ENCODE measurements around the gene ZSWIM2. TPM values are rescaled to one million over a fixed set of nuclear protein-coding genes. Genes with fewer than 3 reads are reported as not detected.
"Not testable (repeated sequence)": the region's sequence is repeated elsewhere in the genome, so short reads cannot be mapped to it uniquely, and the experiment has no call there.

Gene ZSWIM2
- total RNA-seq (2022) (not detected in 2 replicates), Bru-seq, nascent RNA (not detected), BruChase-seq, experiment 1, labeled RNA remaining after a 2-hour chase (not detected), BruChase-seq, experiment 2, labeled RNA remaining after a 6-hour chase (not detected)
- long read RNA-seq: 0 reads

GRCh38 chr2:186848873-186849578 lies at the start of gene ZSWIM2:
Gene ZSWIM2, minus strand, starts transcription at chr2:186849170. Its CDS starts 40 bp downstream, at chr2:186849130.
- no TSS peak for BruUV-seq (replicated peaks)
- no peaks in the 10 kb centered on the region for H3K4me1 Mint-ChIP-seq (ENCODE audit: low read depth, unreplicated experiment)
- H3K9me3 Mint-ChIP-seq (ENCODE audit: unreplicated experiment): no peaks in the 10 kb centered on the region
- POLR2A ChIA-PET: no interaction called here
- no peak within 1 kb of the TSS for H3K4me3 Mint-ChIP-seq (ENCODE audit: unreplicated experiment)
- H3K4me1 ChIP-seq: no peaks in the 10 kb centered on the region
- no peak for TF ChIP-seq CTCF (IDR thresholded peaks at IDR 0.05; ENCODE audit: insufficient read depth in 1 of 2, low read depth in 1 of 2, low read length in 1 of 2, severe bottlenecking in 1 of 2, unreplicated experiment in 1 of 2)
- no peak within 1 kb of the TSS for H3K27ac Mint-ChIP-seq (ENCODE audit: unreplicated experiment)
- H3K36me3 ChIP-seq (ENCODE audit: control insufficient read depth, insufficient read depth, low read length): no peaks in the 10 kb centered on the region
- intact Hi-C loops (cut with micrococcal nuclease; ENCODE audit: unreplicated experiment): no loop called here
- CTCF ChIA-PET: no interaction called here
- DNase-seq: no peak
- H3K36me3 Mint-ChIP-seq (ENCODE audit: insufficient read depth, unreplicated experiment): no peaks in the 10 kb centered on the region
- no peak within 1 kb of the TSS for H3K4me3 ChIP-seq (ENCODE audit: low read depth, low read length)
- H3K27me3 ChIP-seq (replicated peaks; ENCODE audit: control insufficient read depth, insufficient read depth, low read length): no peaks in the 10 kb centered on the region
- no peaks in the 10 kb centered on the region for H3K9me3 ChIP-seq
- no peaks in the 10 kb centered on the region for H3K27me3 Mint-ChIP-seq (ENCODE audit: insufficient read depth, unreplicated experiment)

DNA sequence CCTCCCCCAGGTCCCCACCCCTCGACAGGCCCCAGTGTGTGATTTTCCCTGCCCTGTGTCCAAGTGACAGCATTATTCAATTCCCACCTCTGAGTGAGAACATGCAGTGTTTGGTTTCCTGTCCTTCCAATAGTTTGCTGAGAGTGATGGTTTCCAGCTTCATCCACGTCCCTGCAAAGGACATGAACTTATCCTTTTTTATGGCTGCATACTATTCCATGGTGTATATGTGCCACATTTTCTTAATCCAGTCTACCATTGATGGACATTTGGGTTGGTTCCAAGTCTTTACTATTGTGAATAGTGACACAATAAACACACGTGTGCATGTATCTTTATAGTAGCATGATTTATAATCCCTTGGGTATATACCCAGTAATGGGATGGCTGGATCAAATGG lies 47.2 kb upstream of the ZSWIM2 start:
- H3K27ac Mint-ChIP-seq (ENCODE audit: unreplicated experiment); H3K9me3 ChIP-seq; CTCF ChIA-PET; H3K36me3 Mint-ChIP-seq (ENCODE audit: insufficient read depth, unreplicated experiment); H3K9me3 Mint-ChIP-seq (ENCODE audit: unreplicated experiment); DNase-seq; H3K36me3 ChIP-seq (ENCODE audit: control insufficient read depth, insufficient read depth, low read length); BruUV-seq (replicated peaks); H3K4me1 Mint-ChIP-seq (ENCODE audit: low read depth, unreplicated experiment); H3K4me3 ChIP-seq (ENCODE audit: low read depth, low read length); intact Hi-C loops (cut with micrococcal nuclease; ENCODE audit: unreplicated experiment); H3K4me3 Mint-ChIP-seq (ENCODE audit: unreplicated experiment); H3K27me3 ChIP-seq (replicated peaks; ENCODE audit: control insufficient read depth, insufficient read depth, low read length); POLR2A ChIA-PET; H3K27me3 Mint-ChIP-seq (ENCODE audit: insufficient read depth, unreplicated experiment); H3K4me1 ChIP-seq: not testable (repeated sequence)

- H3K9me3 Mint-ChIP-seq (ENCODE audit: unreplicated experiment): no peaks in the 10 kb centered on the region
- no TSS peak for BruUV-seq (replicated peaks)
- intact Hi-C loops (cut with micrococcal nuclease; ENCODE audit: unreplicated experiment): no loop called here
- H3K4me1 Mint-ChIP-seq (ENCODE audit: low read depth, unreplicated experiment): no peaks in the 10 kb centered on the region
- DNase-seq: no peak
- ChIA-PET CTCF (no interaction called here), POLR2A (no interaction called here)
- H3K27me3 Mint-ChIP-seq (ENCODE audit: insufficient read depth, unreplicated experiment): peaks cover 6% of the 10 kb centered on the region
- no peaks in the 10 kb centered on the region for H3K36me3 Mint-ChIP-seq (ENCODE audit: insufficient read depth, unreplicated experiment)
- no peak overlapping the region for H3K4me3 Mint-ChIP-seq (ENCODE audit: unreplicated experiment)
- H3K27ac Mint-ChIP-seq (ENCODE audit: unreplicated experiment): no peak overlapping the region
- H3K4me3 ChIP-seq (ENCODE audit: low read depth, low read length): no peak overlapping the region
- H3K36me3 ChIP-seq (ENCODE audit: control insufficient read depth, insufficient read depth, low read length): no peaks in the 10 kb centered on the region
- H3K4me1 ChIP-seq: no peaks in the 10 kb centered on the region
- no peaks in the 10 kb centered on the region for H3K9me3 ChIP-seq
- TF ChIP-seq CTCF (IDR thresholded peaks at IDR 0.05; ENCODE audit: insufficient read depth in 1 of 2, low read depth in 1 of 2, low read length in 1 of 2, severe bottlenecking in 1 of 2, unreplicated experiment in 1 of 2): no peak
- H3K27me3 ChIP-seq (replicated peaks; ENCODE audit: control insufficient read depth, insufficient read depth, low read length): no peaks in the 10 kb centered on the region
Observed at GRCh38 chr2:186895451-186895850, 46.5 kb upstream of the ZSWIM2 start.
